HepG2 (cell line): ENCODE results near the gene MLLT10. TPM values are rescaled to one million over a fixed set of nuclear protein-coding genes. Genes with fewer than 3 reads are reported as not detected.

Experiments used
- ATAC-seq: fragments of 200-7000 bp; cut with Tn5 transposase; 3 replicates; pipeline ENCODE4 v1.9.1; 2020; ENCODE audit warnings: mild to moderate bottlenecking, moderate library complexity
- BruUV-seq: library from RNA; stranded (reverse); fragments of 400-500 nt; replicated peaks from 2 replicates; lab custom pipeline; 2021; lab: Mats Ljungman, UMichigan
- CTCF ChIA-PET: fragments of 300-600 bp; formaldehyde crosslinking; extraction: SDS; loops from one replicate; lab custom pipeline; 2021; ENCODE audit warnings: low total read pairs, inconsistent platforms, low intra/inter-chr PET ratio; lab: Yijun Ruan, JAX
- POLR2A ChIA-PET: fragments of 350-600 bp; sonication (Branson Sonifier 250); formaldehyde crosslinking; loops from one replicate; lab custom pipeline; 2020; ENCODE audit warnings: antibody characterized with exemption, inconsistent platforms; lab: Yijun Ruan, JAX
- DNase-seq: peaks from one replicate; pipeline ENCODE4 v3.0.0-alpha.2; 2015; ENCODE audit warnings: low spot score
- FAIRE-seq: peaks from 3 replicates; lab custom pipeline; 2011; peaks lifted over from hg19 to GRCh38; lab: Jason Lieb, UNC
- H2AFZ ChIP-seq: one replicate; pipeline ENCODE4 v1.6.1; 2011; ENCODE audit warnings: low read length, inconsistent platforms
- H3K27ac ChIP-seq: fragments of 300-600 bp; 3 replicates; pipeline ENCODE4 v1.8.0; 2011; ENCODE audit warnings: mixed run types, mild to moderate bottlenecking, mixed read lengths, low read length, inconsistent platforms; ENCODE audit not compliant: insufficient read depth; ENCODE audit errors: extremely low read length
- H3K27me3 ChIP-seq, 2 experiments: fragments of 200-600 bp in 1 of 2; 2 replicates in 1 of 2; 3 replicates in 1 of 2; pipeline versions ENCODE4 v1.6.0 to v1.8.0; 2011; ENCODE audit warnings: low read length in 2 of 2, mild to moderate bottlenecking in 2 of 2, moderate library complexity in 2 of 2, inconsistent platforms in 1 of 2; ENCODE audit not compliant: insufficient read depth in 2 of 2, control insufficient read depth in 1 of 2
- H3K36me3 ChIP-seq, 2 experiments: fragments of 200-600 bp in 1 of 2; replicated peaks in 1 of 2; 2 replicates in 1 of 2; 3 replicates in 1 of 2; pipeline versions ENCODE4 v1.5.1 to v1.8.0; 2011; ENCODE audit warnings: low read length in 2 of 2, inconsistent platforms in 1 of 2; ENCODE audit not compliant: insufficient read depth in 2 of 2, control insufficient read depth in 1 of 2
- H3K4me1 ChIP-seq: 2 replicates; pipeline ENCODE4 v1.5.1; 2012; ENCODE audit warnings: low read length, inconsistent platforms; ENCODE audit not compliant: insufficient read depth
- H3K4me2 ChIP-seq: 2 replicates; pipeline ENCODE4 v1.6.0; 2011; ENCODE audit warnings: low read depth, low read length, inconsistent platforms
- H3K4me3 ChIP-seq, 3 experiments: fragments of 200-600 bp in 1 of 3; sonication (generic), shearing (Covaris generic) in 1 of 3; replicated peaks in 1 of 3; 2 replicates each; pipeline ENCODE4 v1.5.1; 2011 to 2016; ENCODE audit warnings: low read length in 3 of 3, inconsistent platforms in 2 of 3, low read depth in 2 of 3, mild to moderate bottlenecking in 2 of 3, control low read depth in 1 of 3, mixed read lengths in 1 of 3; ENCODE audit not compliant: insufficient read depth in 1 of 3
- H3K79me2 ChIP-seq: one replicate; pipeline ENCODE4 v1.6.1; 2011; ENCODE audit warnings: low read length, inconsistent platforms; ENCODE audit not compliant: insufficient read depth
- H3K9ac ChIP-seq: 2 replicates; pipeline ENCODE4 v1.6.0; 2011; ENCODE audit warnings: mild to moderate bottlenecking, low read depth, low read length, inconsistent platforms; ENCODE audit not compliant: insufficient read depth
- H3K9me3 ChIP-seq: 2 replicates; pipeline ENCODE4 v1.5.1; 2012; ENCODE audit warnings: mild to moderate bottlenecking, low read length
- H4K20me1 ChIP-seq: 2 replicates; pipeline ENCODE4 v1.6.0; 2011; ENCODE audit warnings: inconsistent platforms, mild to moderate bottlenecking, low read length, moderate library complexity; ENCODE audit not compliant: insufficient read depth
- KLF9 ChIP-seq: IDR thresholded peaks from 2 replicates; pipeline ENCODE4 v1.6.1; 2016; ENCODE audit warnings: low read depth
- MAF1 ChIP-seq: sonication (generic); formaldehyde crosslinking; IDR thresholded peaks from 2 replicates; pipeline ENCODE4 v1.5.0; 2020; ENCODE audit warnings: missing genetic modification reagents, borderline replicate concordance
- ZFP36L1 ChIP-seq: sonication (generic); formaldehyde crosslinking; IDR thresholded peaks from 2 replicates; pipeline ENCODE4 v1.8.0; 2022; ENCODE audit warnings: mild to moderate bottlenecking, missing genetic modification reagents, moderate library complexity
- ZGPAT ChIP-seq: IDR thresholded peaks from 2 replicates; pipeline ENCODE4 v1.6.1; 2016; ENCODE audit warnings: mild to moderate bottlenecking
- ZKSCAN1 ChIP-seq: fragments of 150-350 bp; IDR thresholded peaks from 2 replicates; pipeline ENCODE4 v1.6.1; 2014; ENCODE audit warnings: low read length
- WGBS: methylation state at CpG from one replicate; pipeline ENCODE4 v1.1.6; 2017; ENCODE audit warnings: low lambda C conversion rate; 5-methylcytosine and 5-hydroxymethylcytosine counted together
- in situ Hi-C: cut with HindIII; loops from 2 replicates; pipeline ENCODE4 v1.10.0; 2017; ENCODE audit warnings: low pct_unique_long_range_greater_than_20kb; ENCODE audit not compliant: extremely low pct_ligation_motif_present
- intact Hi-C: fragments of 100-400 bp; cut with micrococcal nuclease; formaldehyde crosslinking; loops from one replicate; pipeline ENCODE4 v1.10.0; 2022; ENCODE audit not compliant: unreplicated experiment
- polyA plus RNA-seq, 8 experiments: library from polyadenylated mRNA; depleted of rRNA in 3 of 8; stranded (reverse) in 7 of 8; unstranded in 1 of 8; fragments of >200 nt; fragmentation: Illumina TruSeq in 4 of 8; extraction: Trizol in 4 of 8; gene quantifications; 2 replicates each; pipeline versions ENCODE4 v1.2.1 to v1.2.3, GENCODE V29; 2011 to 2016; ENCODE audit warnings: low read depth in 4 of 8, missing spikeins in 1 of 8, mixed read lengths in 1 of 8; ENCODE audit not compliant: insufficient read depth in 1 of 8
- total RNA-seq, 5 experiments: library from RNA; depleted of rRNA; stranded (reverse); fragments of >200 nt; fragmentation: Illumina TruSeq; extraction: Trizol; gene quantifications; 2 replicates each; pipeline ENCODE4 v1.2.3, GENCODE V29; 2016; ENCODE audit warnings: low read depth in 1 of 5
- TF ChIP-seq, protein P1 (sequence below): sonication (generic); formaldehyde crosslinking; IDR thresholded peaks from 2 replicates; pipeline ENCODE4 v1.4.0; 2020; ENCODE audit warnings: mild to moderate bottlenecking, missing genetic modification reagents
- TF ChIP-seq, protein P2 (sequence below): sonication (generic); formaldehyde crosslinking; IDR thresholded peaks from 2 replicates; pipeline ENCODE4 v1.4.0; 2020; ENCODE audit warnings: missing genetic modification reagents, low read depth, mild to moderate bottlenecking, borderline replicate concordance

MLLT10 gene
- total and polyA plus RNA-seq, 2 of the 13 experiments (the other 11 are each of a cell fraction or from before 2014, with no cell fraction given) = 51.3 to 84.1 TPM

DNA sequence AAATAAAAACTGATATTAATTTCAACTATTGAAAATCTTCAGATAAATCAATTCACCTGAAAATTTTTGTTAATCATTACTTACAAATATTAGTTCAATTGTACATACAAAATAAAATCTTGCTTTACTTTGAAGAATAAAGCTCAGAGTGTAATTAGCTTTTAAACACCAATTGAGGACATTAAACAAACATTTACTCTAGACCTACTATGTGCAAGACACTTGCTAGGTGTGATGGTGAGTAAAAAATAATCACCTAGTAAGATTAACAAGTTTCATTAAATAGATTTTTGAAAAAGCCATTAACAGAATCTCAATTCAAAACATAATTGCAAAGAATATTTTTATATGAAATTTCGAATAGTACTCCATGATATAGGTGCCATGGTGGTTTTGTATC lies 3.9 kb upstream of the MLLT10 start:
- peak; percentile 98 for TF ChIP-seq ZKSCAN1
- TF ChIP-seq MAF1 (CRISPR knock-in tag) = no peak
- TF ChIP-seq, protein P1, sequence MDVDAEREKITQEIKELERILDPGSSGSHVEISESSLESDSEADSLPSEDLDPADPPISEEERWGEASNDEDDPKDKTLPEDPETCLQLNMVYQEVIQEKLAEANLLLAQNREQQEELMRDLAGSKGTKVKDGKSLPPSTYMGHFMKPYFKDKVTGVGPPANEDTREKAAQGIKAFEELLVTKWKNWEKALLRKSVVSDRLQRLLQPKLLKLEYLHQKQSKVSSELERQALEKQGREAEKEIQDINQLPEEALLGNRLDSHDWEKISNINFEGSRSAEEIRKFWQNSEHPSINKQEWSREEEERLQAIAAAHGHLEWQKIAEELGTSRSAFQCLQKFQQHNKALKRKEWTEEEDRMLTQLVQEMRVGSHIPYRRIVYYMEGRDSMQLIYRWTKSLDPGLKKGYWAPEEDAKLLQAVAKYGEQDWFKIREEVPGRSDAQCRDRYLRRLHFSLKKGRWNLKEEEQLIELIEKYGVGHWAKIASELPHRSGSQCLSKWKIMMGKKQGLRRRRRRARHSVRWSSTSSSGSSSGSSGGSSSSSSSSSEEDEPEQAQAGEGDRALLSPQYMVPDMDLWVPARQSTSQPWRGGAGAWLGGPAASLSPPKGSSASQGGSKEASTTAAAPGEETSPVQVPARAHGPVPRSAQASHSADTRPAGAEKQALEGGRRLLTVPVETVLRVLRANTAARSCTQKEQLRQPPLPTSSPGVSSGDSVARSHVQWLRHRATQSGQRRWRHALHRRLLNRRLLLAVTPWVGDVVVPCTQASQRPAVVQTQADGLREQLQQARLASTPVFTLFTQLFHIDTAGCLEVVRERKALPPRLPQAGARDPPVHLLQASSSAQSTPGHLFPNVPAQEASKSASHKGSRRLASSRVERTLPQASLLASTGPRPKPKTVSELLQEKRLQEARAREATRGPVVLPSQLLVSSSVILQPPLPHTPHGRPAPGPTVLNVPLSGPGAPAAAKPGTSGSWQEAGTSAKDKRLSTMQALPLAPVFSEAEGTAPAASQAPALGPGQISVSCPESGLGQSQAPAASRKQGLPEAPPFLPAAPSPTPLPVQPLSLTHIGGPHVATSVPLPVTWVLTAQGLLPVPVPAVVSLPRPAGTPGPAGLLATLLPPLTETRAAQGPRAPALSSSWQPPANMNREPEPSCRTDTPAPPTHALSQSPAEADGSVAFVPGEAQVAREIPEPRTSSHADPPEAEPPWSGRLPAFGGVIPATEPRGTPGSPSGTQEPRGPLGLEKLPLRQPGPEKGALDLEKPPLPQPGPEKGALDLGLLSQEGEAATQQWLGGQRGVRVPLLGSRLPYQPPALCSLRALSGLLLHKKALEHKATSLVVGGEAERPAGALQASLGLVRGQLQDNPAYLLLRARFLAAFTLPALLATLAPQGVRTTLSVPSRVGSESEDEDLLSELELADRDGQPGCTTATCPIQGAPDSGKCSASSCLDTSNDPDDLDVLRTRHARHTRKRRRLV = no peak
- no peak for TF ChIP-seq ZGPAT (CRISPR knock-in tag)
- TF ChIP-seq KLF9 (CRISPR knock-in tag) = no peak
- TF ChIP-seq, protein P2, sequence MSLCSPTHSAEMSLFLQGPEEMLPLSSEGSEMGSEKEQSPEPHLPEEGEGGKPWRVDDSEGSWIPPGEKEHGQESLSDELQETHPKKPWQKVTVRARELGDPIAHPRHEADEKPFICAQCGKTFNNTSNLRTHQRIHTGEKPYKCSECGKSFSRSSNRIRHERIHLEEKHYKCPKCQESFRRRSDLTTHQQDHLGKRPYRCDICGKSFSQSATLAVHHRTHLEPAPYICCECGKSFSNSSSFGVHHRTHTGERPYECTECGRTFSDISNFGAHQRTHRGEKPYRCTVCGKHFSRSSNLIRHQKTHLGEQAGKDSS (CRISPR knock-in tag) = no peak
- TF ChIP-seq ZFP36L1 (CRISPR knock-in tag) = no peak
- Histone ChIP-seq H4K20me1 (no peaks in the 10 kb centered on the region), H2AFZ (no peak overlapping the region), H3K9ac (no peak overlapping the region), H3K79me2 (peaks cover 54% of the 10 kb centered on the region), H3K4me2 (no peak overlapping the region), H3K27ac (no peak overlapping the region), H3K4me1 (peaks cover 29% of the 10 kb centered on the region), H3K36me3 (no peaks in the 10 kb centered on the region), H3K27me3 (no peaks in the 10 kb centered on the region; a peak in 1 of 5 replicates), H3K4me3 (no peak overlapping the region), H3K9me3 (no peaks in the 10 kb centered on the region)
- WGBS = 94% methylated on average over 1 of the region's 1 CpG
- no peak for DNase-seq
- intact Hi-C loops (no loop called here), in situ Hi-C loops (no loop called here)
- POLR2A ChIA-PET = interaction anchor here (2.1 kb wide), 1 partner anchor 34 kb away, joined by 14 read pairs; no protein-coding TSS in a partner anchor
- no peak for ATAC-seq
- no peak for FAIRE-seq
- CTCF ChIA-PET = no interaction called here
- no TSS peak for BruUV-seq
